NCI-H2107 (cell line): ENCODE measurements around the gene IGFBP2.

Source experiments
- DNase-seq: peaks from one replicate; lab custom pipeline; 2025; lab: John Stamatoyannopoulos, UW

IGFBP2 gene

GRCh38 chr2:216701544-216701943, 68.3 kb downstream of the IGFBP2 start:
- DNase-seq, result no peak

GRCh38 chr2:216702756-216703155, 69.5 kb downstream of the IGFBP2 start:
- DNase-seq, result no peak

- no peak for DNase-seq
Observed at GRCh38 chr2:216710551-216711301, 77.5 kb downstream of the IGFBP2 start.

- no peak for DNase-seq
Observed at GRCh38 chr2:216711348-216711747, 78.1 kb downstream of the IGFBP2 start.

GRCh38 chr2:216713691-216714336, 80.6 kb downstream of the IGFBP2 start:
- DNase-seq, result no peak
